Gastroesophageal sphincter (tissue), 4 donors: Measurements from ENCODE around the gene FOXO6. TPM values are rescaled to one million over a fixed set of nuclear protein-coding genes. Genes with fewer than 3 reads are reported as not detected.

ENCODE experiments used
- ATAC-seq: fragments of 150-250 bp; one replicate; pipeline ENCODE4 v1.9.1; 2016; ENCODE audit warnings: mild to moderate bottlenecking, moderate library complexity
- H3K27ac ChIP-seq, 4 donors: fragments of 200-600 bp; sonication (generic) in 3 of 4; 1 replicate in 3 of 4; 2 replicates in 1 of 4; pipeline ENCODE4 v1.5.1; 2016 to 2019
- H3K27me3 ChIP-seq: fragments of 200-600 bp; sonication (generic); one replicate; pipeline ENCODE4 v1.5.1; 2019
- H3K36me3 ChIP-seq, 2 donors: fragments of 200-600 bp; sonication (generic); one replicate each; pipeline ENCODE4 v1.5.1; 2019; ENCODE audit warnings: control low read depth in 1 of 2
- H3K4me1 ChIP-seq, 3 donors: fragments of 200-600 bp; sonication (generic); 1 replicate in 2 of 3; 2 replicates in 1 of 3; pipeline ENCODE4 v1.5.1; 2016 to 2019; ENCODE audit warnings: control low read depth in 2 of 3
- H3K4me3 ChIP-seq, 2 donors: fragments of 200-600 bp; sonication (generic); one replicate each; pipeline ENCODE4 v1.5.1; 2019; ENCODE audit warnings: mild to moderate bottlenecking in 1 of 2, moderate library complexity in 1 of 2
- H3K9me3 ChIP-seq, 3 donors: fragments of 200-600 bp; sonication (generic); one replicate each; pipeline ENCODE4 v1.5.1; 2017 to 2019; ENCODE audit warnings: control low read depth in 2 of 3
- EP300 ChIP-seq: sonication (generic); formaldehyde crosslinking; IDR thresholded peaks from one replicate; pipeline ENCODE4 v1.6.1; 2017; ENCODE audit warnings: antibody characterized with exemption, mild to moderate bottlenecking
- POLR2A ChIP-seq, 2 donors: fragments of 450-650 bp; IDR thresholded peaks; one replicate each; pipeline ENCODE4 v1.6.1; 2017; ENCODE audit warnings: antibody characterized with exemption in 2 of 2, mild to moderate bottlenecking in 2 of 2, moderate library complexity in 1 of 2
- POLR2AphosphoS5 ChIP-seq: sonication (generic); formaldehyde crosslinking; IDR thresholded peaks from one replicate; pipeline ENCODE4 v1.6.1; 2017; ENCODE audit warnings: antibody characterized with exemption
- WGBS, 2 donors: methylation state at CpG; one replicate each; pipeline ENCODE4 v1.1.5; 2018; ENCODE audit warnings: low coverage in 1 of 2; 5-methylcytosine and 5-hydroxymethylcytosine counted together
- total RNA-seq, 4 donors: library from RNA; depleted of rRNA; stranded (reverse); fragments of >200 nt; gene quantifications; one replicate each; pipeline ENCODE4 v1.1.0, GENCODE V29; 2016
- TF ChIP-seq, protein P1 (sequence below), 4 experiments: fragments of 200-600 bp in 2 of 4; fragments of 450-650 bp in 2 of 4; sonication (generic) in 1 of 4; IDR thresholded peaks; one replicate each; pipeline ENCODE4 v1.5.1; 2017 to 2019; ENCODE audit warnings: antibody characterized with exemption in 4 of 4, mild to moderate bottlenecking in 2 of 4, moderate library complexity in 2 of 4

FOXO6 gene
- total RNA-seq, 4 donors from 2014 or later = 0.27 to 2.2 (median 1.9) TPM

DNA sequence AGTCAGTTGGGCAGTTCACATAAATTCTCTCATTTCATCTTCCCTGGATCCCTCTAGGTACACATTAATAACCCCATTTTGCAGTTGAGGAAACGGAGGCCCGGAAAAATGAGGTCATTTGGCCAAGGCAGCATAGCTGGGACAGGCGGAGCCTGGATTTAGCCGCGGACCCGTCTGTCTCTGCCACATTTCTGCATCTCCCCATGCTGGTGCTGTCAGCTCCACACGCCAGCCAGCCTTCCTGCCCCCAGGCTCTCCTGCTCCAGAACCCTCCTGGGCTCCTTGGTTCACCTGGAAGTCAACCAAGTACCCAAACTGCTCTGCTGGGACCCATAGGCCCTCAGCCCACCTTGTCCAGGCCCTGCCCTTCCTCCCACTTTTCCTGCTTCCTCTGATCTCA lies 7.6 kb downstream of the FOXO6 start:
- ATAC-seq = no peak
- peaks cover 0 to 61% (median 24%) of the 10 kb centered on the region in 3 donors for H3K4me1 ChIP-seq
- WGBS, 2 donors = 47 to 83% methylated on average over 4 to 5 of the region's 7 CpGs
- no peaks in the 10 kb centered on the region for H3K27me3 ChIP-seq
- no peaks in the 10 kb centered on the region for H3K36me3 ChIP-seq
- H3K27ac ChIP-seq = no peak overlapping the region
- no peak overlapping the region for H3K4me3 ChIP-seq
- no peaks in the 10 kb centered on the region for H3K9me3 ChIP-seq
- TF ChIP-seq POLR2AphosphoS5 = no peak
- TF ChIP-seq, protein P1, sequence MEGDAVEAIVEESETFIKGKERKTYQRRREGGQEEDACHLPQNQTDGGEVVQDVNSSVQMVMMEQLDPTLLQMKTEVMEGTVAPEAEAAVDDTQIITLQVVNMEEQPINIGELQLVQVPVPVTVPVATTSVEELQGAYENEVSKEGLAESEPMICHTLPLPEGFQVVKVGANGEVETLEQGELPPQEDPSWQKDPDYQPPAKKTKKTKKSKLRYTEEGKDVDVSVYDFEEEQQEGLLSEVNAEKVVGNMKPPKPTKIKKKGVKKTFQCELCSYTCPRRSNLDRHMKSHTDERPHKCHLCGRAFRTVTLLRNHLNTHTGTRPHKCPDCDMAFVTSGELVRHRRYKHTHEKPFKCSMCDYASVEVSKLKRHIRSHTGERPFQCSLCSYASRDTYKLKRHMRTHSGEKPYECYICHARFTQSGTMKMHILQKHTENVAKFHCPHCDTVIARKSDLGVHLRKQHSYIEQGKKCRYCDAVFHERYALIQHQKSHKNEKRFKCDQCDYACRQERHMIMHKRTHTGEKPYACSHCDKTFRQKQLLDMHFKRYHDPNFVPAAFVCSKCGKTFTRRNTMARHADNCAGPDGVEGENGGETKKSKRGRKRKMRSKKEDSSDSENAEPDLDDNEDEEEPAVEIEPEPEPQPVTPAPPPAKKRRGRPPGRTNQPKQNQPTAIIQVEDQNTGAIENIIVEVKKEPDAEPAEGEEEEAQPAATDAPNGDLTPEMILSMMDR (IDR thresholded peaks at IDR 0.05) = no peak
- TF ChIP-seq POLR2A (IDR thresholded peaks at IDR 0.05) = no peak
- no peak for TF ChIP-seq EP300

DNA sequence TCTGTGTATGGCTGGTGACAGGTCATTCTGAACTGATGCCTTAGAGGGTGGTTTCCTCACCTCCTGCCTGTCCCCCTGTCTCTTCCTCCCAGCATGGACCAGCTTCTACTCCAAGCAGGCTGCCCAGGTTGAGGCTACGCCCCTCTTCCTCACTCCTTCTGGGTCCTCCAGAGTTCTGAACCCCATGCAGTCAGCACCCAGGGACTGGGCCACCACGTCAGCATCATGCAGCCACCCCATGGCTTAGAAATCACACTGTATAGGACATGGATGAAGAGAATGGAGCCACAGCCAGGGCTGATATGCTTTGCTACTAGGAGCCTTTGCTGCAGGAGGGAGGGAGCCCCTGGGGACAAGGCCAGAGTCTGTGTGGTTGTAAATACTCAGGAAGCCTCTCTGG lies 8.3 kb downstream of the FOXO6 start:
- WGBS, 2 donors = 100% methylated on average over 1 of the region's 2 CpGs; no CpG with 5 or more reads in 1 of the 2 donors
- H3K4me3 ChIP-seq = no peak overlapping the region
- peaks cover 0 to 55% (median 24%) of the 10 kb centered on the region in 3 donors for H3K4me1 ChIP-seq
- no peaks in the 10 kb centered on the region for H3K9me3 ChIP-seq
- H3K27ac ChIP-seq = no peak overlapping the region
- no peak for TF ChIP-seq POLR2A (IDR thresholded peaks at IDR 0.05)
- TF ChIP-seq, protein P1 (IDR thresholded peaks at IDR 0.05) = no peak
- TF ChIP-seq EP300 = no peak
- no peak for TF ChIP-seq POLR2AphosphoS5
- H3K27me3 ChIP-seq = no peaks in the 10 kb centered on the region
- no peak for ATAC-seq
- H3K36me3 ChIP-seq = no peaks in the 10 kb centered on the region

DNA sequence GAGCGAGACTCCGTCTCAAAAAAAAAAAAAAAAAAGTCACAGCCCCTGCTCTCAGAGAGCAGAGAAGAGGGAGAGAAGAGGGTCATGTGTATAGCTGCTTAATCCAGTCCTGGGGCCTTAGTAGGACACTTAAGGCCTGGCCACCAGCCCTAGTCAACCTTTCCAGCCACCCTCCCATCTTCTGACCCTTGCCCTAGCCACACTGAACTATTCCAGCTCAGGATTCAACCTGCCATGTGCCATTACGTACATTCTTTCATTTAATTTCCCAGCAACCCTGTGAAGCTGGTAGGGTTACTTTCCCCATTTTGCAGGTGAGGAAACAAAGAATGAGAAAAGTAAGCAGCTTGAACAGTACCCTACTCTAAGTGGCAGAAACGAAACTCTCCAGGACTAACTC lies 9.0 kb downstream of the FOXO6 start:
- H3K36me3 ChIP-seq = no peaks in the 10 kb centered on the region
- 80 to 95% methylated on average over 1 to 3 of the region's 4 CpGs for WGBS, 2 donors
- TF ChIP-seq POLR2A (IDR thresholded peaks at IDR 0.05) = no peak
- TF ChIP-seq, protein P1 (IDR thresholded peaks at IDR 0.05) = no peak
- TF ChIP-seq EP300 = no peak
- TF ChIP-seq POLR2AphosphoS5 = no peak
- no peak overlapping the region for H3K27ac ChIP-seq
- no peaks in the 10 kb centered on the region for H3K27me3 ChIP-seq
- H3K4me3 ChIP-seq = no peak overlapping the region
- H3K9me3 ChIP-seq = no peaks in the 10 kb centered on the region
- ATAC-seq = no peak
- peaks cover 0 to 48% (median 24%) of the 10 kb centered on the region in 3 donors for H3K4me1 ChIP-seq

DNA sequence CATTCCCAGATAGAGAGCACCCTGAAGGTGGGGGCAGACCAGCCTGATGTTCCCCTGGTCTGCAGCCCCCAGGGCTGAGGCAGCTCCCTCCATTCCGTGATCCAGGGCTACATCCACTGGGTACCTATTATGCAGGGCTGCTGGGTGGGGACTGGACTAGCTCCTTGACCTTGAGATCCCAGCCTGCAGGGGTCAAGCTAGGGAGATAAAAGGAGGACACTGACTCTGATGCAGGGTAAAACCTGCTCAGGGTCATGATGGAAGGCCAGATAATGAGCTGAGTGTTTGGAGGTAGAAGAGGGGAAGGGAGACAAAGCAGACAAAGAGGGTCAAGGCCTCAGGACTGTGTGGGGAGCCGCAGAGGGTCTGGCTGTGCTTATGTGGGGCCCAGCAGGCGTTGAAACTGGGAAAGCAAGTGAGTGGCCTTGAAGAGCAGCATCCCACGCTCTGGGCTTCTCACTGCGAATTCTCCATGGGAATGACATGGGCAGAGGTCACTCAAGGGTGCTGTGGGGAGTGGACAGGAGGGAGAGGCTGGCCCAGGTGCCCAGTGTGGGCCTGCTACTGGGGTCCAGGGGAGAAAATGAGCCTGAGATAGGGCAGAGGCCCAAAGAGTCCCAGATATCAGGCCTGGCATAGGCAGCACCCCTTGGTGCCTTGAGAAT lies 9.7 kb downstream of the FOXO6 start:
- no peaks in the 10 kb centered on the region for H3K36me3 ChIP-seq
- H3K4me1 ChIP-seq = peaks cover 0 to 41% (median 19%) of the 10 kb centered on the region in 3 donors
- ATAC-seq = no peak
- no peak overlapping the region for H3K4me3 ChIP-seq
- TF ChIP-seq, protein P1 (IDR thresholded peaks at IDR 0.05) = no peak
- TF ChIP-seq EP300 = no peak
- no peak for TF ChIP-seq POLR2AphosphoS5
- TF ChIP-seq POLR2A (IDR thresholded peaks at IDR 0.05) = no peak
- no CpG with 5 or more reads among the region's 5 CpGs for WGBS, 2 donors
- no peaks in the 10 kb centered on the region for H3K27me3 ChIP-seq
- H3K27ac ChIP-seq = no peak overlapping the region
- no peaks in the 10 kb centered on the region for H3K9me3 ChIP-seq
